IPS-18a (cell line): ENCODE results near the gene REPS1.
"Not testable (repeated sequence)": the region's sequence is repeated elsewhere in the genome, so short reads cannot be mapped to it uniquely, and the experiment has no call there.

ENCODE experiments used
- H3K27ac ChIP-seq: one replicate; pipeline ENCODE4 v1.5.1; 2013; ENCODE audit warnings: low read length
- H3K27me3 ChIP-seq: one replicate; pipeline ENCODE4 v1.6.1; 2013; ENCODE audit warnings: mild to moderate bottlenecking, low read length; ENCODE audit not compliant: control insufficient read depth, insufficient read depth
- H3K36me3 ChIP-seq: one replicate; pipeline ENCODE4 v1.6.1; 2013; ENCODE audit warnings: low read depth, low read length; ENCODE audit not compliant: control insufficient read depth
- H3K4me1 ChIP-seq: one replicate; pipeline ENCODE4 v1.6.1; 2013; ENCODE audit warnings: low read depth, low read length; ENCODE audit not compliant: control insufficient read depth
- H3K4me3 ChIP-seq: one replicate; pipeline ENCODE4 v1.5.1; 2013; ENCODE audit warnings: low read length
- H3K9ac ChIP-seq: one replicate; pipeline ENCODE4 v1.6.1; 2013; ENCODE audit warnings: mild to moderate bottlenecking, low read length, moderate library complexity
- H3K9me3 ChIP-seq: one replicate; pipeline ENCODE4 v1.6.1; 2013; ENCODE audit warnings: low read depth, low read length; ENCODE audit not compliant: control insufficient read depth

Gene REPS1

DNA sequence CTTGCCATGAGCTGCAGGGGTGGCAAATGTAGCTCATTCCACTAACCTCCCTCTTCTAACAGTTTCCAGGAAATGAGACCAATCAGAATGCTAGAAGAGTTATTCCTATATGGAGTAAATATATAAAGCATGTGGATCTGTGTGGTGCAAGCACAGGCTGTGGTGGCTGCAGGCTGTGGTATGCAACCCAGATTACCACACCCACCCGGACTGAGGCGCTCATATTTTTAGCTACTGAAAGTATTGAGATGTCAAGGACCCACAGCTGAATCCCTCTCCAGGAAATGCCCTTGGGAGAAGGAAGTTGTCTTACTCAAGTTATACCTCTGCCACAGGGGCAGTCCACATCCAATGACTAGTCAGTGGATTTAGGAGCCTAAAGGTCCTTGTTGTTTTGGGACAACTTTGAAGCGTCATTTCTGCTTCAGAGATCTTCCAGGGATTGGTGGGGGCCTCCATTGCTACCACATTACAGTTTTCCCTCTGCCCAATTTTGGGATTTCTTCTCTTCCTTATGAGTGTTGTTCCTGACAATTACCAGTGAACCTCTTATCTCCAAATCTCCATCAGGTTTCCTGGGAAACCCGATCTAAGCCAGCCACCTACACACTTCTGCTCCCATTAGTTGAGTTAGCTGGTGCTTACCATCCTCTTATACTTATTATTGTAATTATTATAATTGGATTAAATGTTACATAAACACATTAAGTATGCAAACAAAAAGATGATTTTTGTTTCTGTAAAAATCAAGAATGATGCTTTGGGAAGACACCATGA is 12.1 kb upstream of the REPS1 start:
- peaks cover 7% of the 10 kb centered on the region for H3K4me1 ChIP-seq
- H3K27ac ChIP-seq, result no peak overlapping the region
- H3K9me3 ChIP-seq, result no peaks in the 10 kb centered on the region
- H3K27me3 ChIP-seq, result no peaks in the 10 kb centered on the region
- H3K4me3 ChIP-seq, result no peak overlapping the region
- H3K36me3 ChIP-seq, result no peaks in the 10 kb centered on the region
- H3K9ac ChIP-seq, result no peak overlapping the region

DNA sequence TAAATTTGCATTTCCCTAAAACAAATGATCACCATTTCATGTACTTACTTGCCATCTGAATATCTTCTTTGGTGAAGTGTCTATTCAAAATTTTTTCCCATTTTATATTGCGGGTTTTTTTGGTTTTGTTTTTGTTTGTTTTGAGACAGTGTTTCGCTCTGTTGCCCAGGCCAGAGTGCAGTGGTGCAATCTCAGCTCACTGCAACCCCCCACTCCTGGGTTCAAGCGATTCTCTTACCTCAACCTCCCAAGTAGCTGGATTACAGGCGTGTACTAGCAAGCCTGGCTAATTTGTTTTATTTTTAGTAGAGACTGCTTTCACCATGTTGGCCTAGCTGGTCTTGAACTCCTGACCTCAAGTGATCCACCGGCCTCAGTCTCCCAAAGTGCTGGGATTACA is 9.1 kb upstream of the REPS1 start:
- Histone ChIP-seq H3K27me3 (no peaks in the 10 kb centered on the region), H3K9ac (no peak overlapping the region), H3K4me1 (peaks cover 20% of the 10 kb centered on the region), H3K27ac (no peak overlapping the region), H3K9me3 (no peaks in the 10 kb centered on the region), H3K36me3 (no peaks in the 10 kb centered on the region), H3K4me3 (no peak overlapping the region)

DNA sequence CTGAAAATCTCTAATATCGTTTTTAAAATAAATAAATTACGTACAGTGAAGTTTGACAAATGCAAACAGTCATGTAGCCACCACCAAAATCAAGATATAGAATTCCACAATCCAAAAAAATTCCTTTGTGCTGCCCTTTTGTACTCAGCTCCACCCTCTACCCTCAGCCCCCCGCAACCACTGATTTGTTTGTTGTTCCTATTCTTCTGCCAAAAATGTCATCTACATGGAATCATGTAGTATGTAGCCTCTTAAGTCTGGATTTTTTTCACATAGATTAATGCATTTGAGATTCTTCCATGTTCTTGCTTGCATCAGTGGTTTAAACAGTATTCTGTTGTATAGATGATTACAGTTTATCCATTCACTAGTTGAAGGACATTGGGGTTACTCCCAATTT is 8.5 kb upstream of the REPS1 start:
- H3K36me3 ChIP-seq, result no peaks in the 10 kb centered on the region
- no peaks in the 10 kb centered on the region for H3K9me3 ChIP-seq
- H3K4me3 ChIP-seq, result no peak overlapping the region
- H3K27me3 ChIP-seq, result no peaks in the 10 kb centered on the region
- H3K4me1 ChIP-seq, result peaks cover 20% of the 10 kb centered on the region
- H3K27ac ChIP-seq, result no peak overlapping the region
- H3K9ac ChIP-seq, result no peak overlapping the region

DNA sequence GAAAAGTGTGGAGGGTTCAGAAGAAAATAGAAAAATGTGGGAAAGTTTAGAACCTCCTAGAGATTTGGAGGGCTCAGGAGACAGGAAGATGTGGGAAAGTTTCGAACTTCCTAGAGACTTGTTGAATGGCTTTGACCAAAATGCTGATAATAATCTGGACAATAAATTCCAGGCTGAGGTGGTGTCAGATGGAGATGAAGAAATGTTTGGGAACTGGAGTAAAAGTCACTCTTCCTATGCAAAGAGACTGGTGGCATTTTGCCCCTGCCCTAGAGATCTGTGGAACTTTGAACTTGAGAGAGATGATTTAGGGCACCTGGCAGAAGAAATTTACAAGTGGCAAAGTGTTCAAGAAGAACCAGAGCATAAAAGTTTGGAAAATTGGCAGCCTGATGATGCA is 5.4 kb upstream of the REPS1 start:
- H3K27ac ChIP-seq, H3K4me3 ChIP-seq, H3K9me3 ChIP-seq, H3K9ac ChIP-seq, H3K27me3 ChIP-seq, H3K36me3 ChIP-seq: not testable (repeated sequence)
- peaks cover 26% of the 10 kb centered on the region for H3K4me1 ChIP-seq

DNA sequence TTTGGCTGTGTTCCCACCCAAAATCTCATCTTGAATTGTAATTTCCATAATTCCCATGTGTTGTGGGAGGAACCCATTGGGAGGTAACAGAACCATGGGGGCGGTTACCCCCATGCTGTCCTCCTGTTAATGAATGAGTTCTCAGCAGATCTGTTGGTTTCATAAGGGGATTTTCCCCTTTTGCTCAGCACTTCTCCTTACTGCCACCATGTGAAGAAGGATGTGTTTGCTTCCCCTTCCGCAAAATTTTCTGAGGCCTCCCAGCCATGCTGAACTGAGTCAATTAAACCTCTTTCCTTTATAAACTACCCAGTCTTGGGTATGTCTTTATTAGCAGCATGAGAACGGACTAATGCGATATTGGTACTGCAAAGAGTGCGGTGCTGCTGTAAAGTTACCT is 4.9 kb upstream of the REPS1 start:
- not testable (repeated sequence) for H3K4me3 ChIP-seq, H3K9ac ChIP-seq, H3K9me3 ChIP-seq, H3K27me3 ChIP-seq, H3K27ac ChIP-seq, H3K36me3 ChIP-seq
- H3K4me1 ChIP-seq, result peaks cover 28% of the 10 kb centered on the region

DNA sequence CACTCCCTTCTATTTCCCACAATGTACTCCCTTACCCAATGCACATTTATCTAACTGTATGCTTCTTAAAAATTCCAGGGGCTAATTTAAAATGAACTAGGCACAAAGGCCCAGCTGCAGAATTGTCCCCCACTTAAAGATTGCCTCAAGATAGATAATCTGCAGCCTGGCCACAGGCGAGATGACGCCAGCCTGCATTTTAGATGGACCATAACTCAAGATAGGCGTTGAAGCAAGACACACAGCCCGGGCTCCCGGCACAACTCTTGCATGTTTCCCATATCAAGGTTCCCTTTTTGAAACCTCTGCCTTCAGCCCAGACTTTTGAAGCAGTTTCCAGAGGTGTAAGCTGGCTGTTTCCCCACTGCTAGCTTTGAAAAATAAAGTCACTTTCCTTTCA is 3.2 kb upstream of the REPS1 start:
- Histone ChIP-seq H3K27me3 (no peaks in the 10 kb centered on the region), H3K9me3 (no peaks in the 10 kb centered on the region), H3K9ac (no peak overlapping the region), H3K27ac (no peak overlapping the region), H3K4me1 (peaks cover 25% of the 10 kb centered on the region), H3K4me3 (no peak overlapping the region), H3K36me3 (no peaks in the 10 kb centered on the region)

DNA sequence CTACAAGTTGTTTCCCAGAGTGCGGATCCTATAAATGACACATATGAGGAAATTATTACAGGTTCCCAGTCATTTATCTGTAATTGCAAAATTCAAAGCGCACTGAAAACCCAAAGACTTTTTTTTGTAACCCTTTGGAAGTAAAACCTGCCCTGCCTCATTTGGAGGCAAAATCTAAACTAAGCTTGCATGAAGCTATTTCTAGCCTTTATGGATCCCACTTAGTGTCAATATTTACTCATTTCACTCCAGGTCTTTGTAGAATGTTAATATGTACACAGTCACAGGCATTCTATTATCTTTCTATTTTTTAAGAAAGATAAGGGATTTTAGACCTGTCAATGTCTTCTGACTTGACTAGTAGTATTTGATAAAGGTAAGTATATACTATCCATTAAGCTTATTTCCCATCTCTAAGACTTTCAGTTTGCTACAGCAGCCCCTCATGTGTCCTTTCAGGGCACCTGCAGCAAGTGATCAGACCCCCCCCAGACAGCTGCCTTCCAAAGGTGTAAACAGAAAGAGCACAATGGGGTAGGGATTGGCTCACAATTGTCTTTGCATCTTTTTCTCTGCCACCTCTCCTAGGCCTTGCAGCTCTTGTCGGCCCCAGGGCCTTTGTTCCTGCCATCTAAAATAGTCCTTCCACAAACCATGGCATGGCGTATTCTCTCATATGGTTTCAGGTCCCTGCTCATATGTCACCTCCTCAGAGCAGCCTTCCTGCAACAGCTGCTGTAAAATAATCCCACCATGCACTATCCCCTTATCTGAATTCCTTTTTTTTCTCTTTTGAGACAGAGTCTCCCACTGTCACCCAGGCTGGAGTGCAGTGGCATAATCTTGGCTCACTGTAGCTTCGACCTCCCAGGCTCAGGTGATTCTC is 1.3 kb upstream of the REPS1 start:
- peaks cover 35% of the 10 kb centered on the region for H3K4me1 ChIP-seq
- no peak overlapping the region for H3K27ac ChIP-seq
- H3K27me3 ChIP-seq, result no peaks in the 10 kb centered on the region
- H3K36me3 ChIP-seq, result no peaks in the 10 kb centered on the region
- no peak overlapping the region for H3K4me3 ChIP-seq
- H3K9ac ChIP-seq, result no peak overlapping the region
- no peaks in the 10 kb centered on the region for H3K9me3 ChIP-seq

DNA sequence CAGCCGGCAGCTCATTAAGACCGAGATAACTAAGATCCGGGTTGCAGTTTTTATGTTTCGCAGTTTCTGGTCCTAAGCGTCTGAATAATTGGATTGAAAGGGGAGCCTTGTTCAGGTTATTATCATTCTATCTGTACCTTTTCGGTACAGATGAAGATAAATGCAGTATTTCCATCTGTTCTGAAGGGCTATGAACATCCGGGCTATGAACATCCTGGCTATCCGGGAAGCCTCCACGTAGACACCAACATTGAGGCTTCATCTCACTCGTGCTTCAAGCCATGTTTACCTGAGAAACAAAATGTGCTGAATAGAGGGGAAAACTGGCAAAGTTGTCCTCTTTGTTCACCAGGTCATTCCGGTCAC is 399 bp upstream of the REPS1 start:
- H3K9me3 ChIP-seq, result no peaks in the 10 kb centered on the region
- H3K27me3 ChIP-seq, result no peaks in the 10 kb centered on the region
- no peaks in the 10 kb centered on the region for H3K36me3 ChIP-seq
- H3K4me1 ChIP-seq, result peaks cover 32% of the 10 kb centered on the region
- peak overlapping the region; percentile 87 for H3K4me3 ChIP-seq
- H3K9ac ChIP-seq, result peak overlapping the region; percentile 16
- no peak overlapping the region for H3K27ac ChIP-seq

DNA sequence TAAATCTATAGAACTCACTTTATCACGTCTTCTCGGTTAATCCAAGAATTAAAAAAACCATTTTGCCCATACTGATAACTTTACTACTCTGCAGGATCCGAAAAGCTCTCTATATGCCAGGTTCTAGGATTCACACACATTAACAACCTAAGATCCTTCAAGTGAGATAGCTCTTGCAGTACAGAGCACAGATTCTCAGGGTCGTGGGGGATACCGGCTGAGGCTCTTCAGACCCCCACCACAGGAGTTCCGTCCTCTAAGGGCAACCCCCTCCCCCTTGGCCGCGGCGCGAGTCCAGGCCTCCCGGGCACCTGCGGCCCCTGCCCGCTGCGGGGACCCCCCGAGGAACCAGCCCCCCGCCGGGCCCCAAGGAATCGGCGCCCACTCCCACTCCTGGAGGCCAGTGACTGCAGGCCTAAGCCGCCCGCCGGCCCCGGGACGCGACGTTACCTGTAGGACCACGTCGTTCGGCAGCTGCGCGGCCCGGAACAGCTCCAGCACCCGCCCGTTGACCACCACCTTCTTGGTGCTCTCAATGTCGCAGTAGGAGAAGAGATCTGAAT is 892 bp downstream of the REPS1 start:
- Histone ChIP-seq H3K9me3 (no peaks in the 10 kb centered on the region), H3K4me3 (peak overlapping the region; percentile 87), H3K36me3 (no peaks in the 10 kb centered on the region), H3K9ac (peak overlapping the region; percentile 81), H3K27ac (no peak overlapping the region), H3K27me3 (no peaks in the 10 kb centered on the region), H3K4me1 (peaks cover 30% of the 10 kb centered on the region)

DNA sequence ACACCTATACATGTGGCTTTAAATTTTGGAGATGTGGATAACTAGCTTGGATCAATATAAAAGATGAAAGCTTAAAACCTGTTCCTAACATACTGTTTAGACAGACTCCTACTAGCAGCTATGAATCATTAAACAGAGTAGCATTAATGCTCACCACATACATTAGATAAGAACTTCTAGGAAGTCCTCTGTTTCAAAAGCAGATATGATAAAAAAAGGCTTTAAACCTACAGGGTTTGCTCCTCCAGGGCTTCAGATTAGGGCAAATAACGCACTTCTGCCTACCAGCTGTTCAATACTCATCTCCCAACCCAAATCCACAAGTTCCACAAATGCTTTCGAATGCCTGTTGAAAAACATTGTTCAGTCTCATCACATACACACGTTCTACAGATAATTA is 1.5 kb downstream of the REPS1 start:
- Histone ChIP-seq H3K27me3 (no peaks in the 10 kb centered on the region), H3K9me3 (no peaks in the 10 kb centered on the region), H3K4me1 (peaks cover 31% of the 10 kb centered on the region), H3K27ac (no peak overlapping the region), H3K4me3 (peak overlapping the region; percentile 87), H3K36me3 (no peaks in the 10 kb centered on the region), H3K9ac (peak overlapping the region; percentile 81)

DNA sequence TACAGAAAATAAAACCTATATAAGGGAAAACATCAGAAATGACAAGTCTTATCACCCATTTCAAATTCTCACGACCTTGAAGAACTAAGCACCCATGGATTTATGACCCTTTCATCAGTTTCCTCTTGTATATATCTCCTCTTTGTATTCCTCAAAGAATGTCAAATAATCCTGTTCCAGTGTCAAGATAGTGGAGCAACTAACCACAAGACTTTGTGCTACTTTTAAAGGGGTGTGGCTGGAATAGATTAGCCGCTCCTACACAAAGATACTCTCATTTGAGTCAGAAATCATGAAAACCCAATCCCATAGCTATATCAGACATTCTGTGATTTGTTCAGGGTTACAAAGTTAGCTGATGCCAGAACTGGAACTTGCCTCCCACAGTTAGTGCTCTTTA is 6.6 kb downstream of the REPS1 start:
- Histone ChIP-seq H3K27me3 (no peaks in the 10 kb centered on the region), H3K27ac (no peak overlapping the region), H3K9me3 (no peaks in the 10 kb centered on the region), H3K36me3 (no peaks in the 10 kb centered on the region), H3K4me1 (peaks cover 50% of the 10 kb centered on the region), H3K4me3 (no peak overlapping the region), H3K9ac (no peak overlapping the region)
